GM12892 (cell line): ENCODE measurements around the gene ADARB2.

Experiments
- POLR2A ChIP-seq: IDR thresholded peaks from 2 replicates; pipeline ENCODE4 v1.6.1; 2011; ENCODE audit warnings: low read depth, low read length, control low read depth
- POLR2AphosphoS5 ChIP-seq: IDR thresholded peaks from 2 replicates; pipeline ENCODE4 v1.6.1; 2011; ENCODE audit warnings: low read depth, low read length, control low read depth
- TAF1 ChIP-seq: IDR thresholded peaks from 2 replicates; pipeline ENCODE4 v1.6.1; 2011; ENCODE audit warnings: low read depth, mild to moderate bottlenecking, control low read depth, low read length, borderline replicate concordance

- TF ChIP-seq POLR2AphosphoS5, result no peak
- no peak for TF ChIP-seq POLR2A
- TF ChIP-seq TAF1, result no peak
These were observed 45.5 kb upstream of the ADARB2 start for GRCh38 chr10:1782841-1783240.
